ENCODE data around the gene GALC. TPM values are rescaled to one million over a fixed set of nuclear protein-coding genes. Genes with fewer than 3 reads are reported as not detected.

The GALC gene
- total and polyA plus RNA-seq, 2 donors from 2014 or later = 13.6 to 29.4 TPM

- DNase-seq = peak in 1 of 5 donors; percentile 65
- intact Hi-C loops (cut with DNase I) = no loop called here
- Histone ChIP-seq H3K9me3 (ENCODE audit: control insufficient read depth in 2 of 3, insufficient read depth in 1 of 3, low read length in 3 of 3) (no peaks in the 10 kb centered on the region), H3K27ac (ENCODE audit: low read depth in 2 of 2, low read length in 2 of 2) (no peak overlapping the region), H3K4me3 (ENCODE audit: low read length in 3 of 3) (no peak overlapping the region), H3K9ac (ENCODE audit: low read length in 3 of 3) (no peak overlapping the region), H3K4me1 (ENCODE audit: control insufficient read depth in 2 of 3, insufficient read depth in 2 of 3, low read depth in 1 of 3, low read length in 3 of 3) (no peaks in the 10 kb centered on the region), H3K27me3 (ENCODE audit: control insufficient read depth, insufficient read depth, low read length) (no peaks in the 10 kb centered on the region), H3K36me3 (ENCODE audit: control insufficient read depth in 2 of 3, insufficient read depth in 3 of 3, low read length in 3 of 3) (no peaks in the 10 kb centered on the region)
- TF ChIP-seq CTCF (IDR thresholded peaks at IDR 0.05; ENCODE audit: borderline replicate concordance, extremely low read depth, insufficient read depth) = no peak
- FAIRE-seq = no peak
These were observed 76.7 kb downstream of the GALC start for GRCh38 chr14:87916103-87916885.

GRCh38 chr14:87908550-87908949 is 84.4 kb downstream of the GALC start:
- no peaks in the 10 kb centered on the region for H3K27me3 ChIP-seq (ENCODE audit: control insufficient read depth, insufficient read depth, low read length)
- H3K4me3 ChIP-seq (ENCODE audit: low read length in 3 of 3) = no peak overlapping the region
- intact Hi-C loops (cut with DNase I) = no loop called here
- DNase-seq (no peak), FAIRE-seq (no peak)
- peaks cover 0 to 7% (median 5%) of the 10 kb centered on the region in 3 donors for H3K9me3 ChIP-seq (ENCODE audit: control insufficient read depth in 2 of 3, insufficient read depth in 1 of 3, low read length in 3 of 3)
- H3K36me3 ChIP-seq (ENCODE audit: control insufficient read depth in 2 of 3, insufficient read depth in 3 of 3, low read length in 3 of 3) = no peaks in the 10 kb centered on the region
- H3K27ac ChIP-seq (ENCODE audit: low read depth in 2 of 2, low read length in 2 of 2) = no peak overlapping the region
- no peak for TF ChIP-seq CTCF (IDR thresholded peaks at IDR 0.05; ENCODE audit: borderline replicate concordance, extremely low read depth, insufficient read depth)
- no peak overlapping the region for H3K9ac ChIP-seq (ENCODE audit: low read length in 3 of 3)
- no peaks in the 10 kb centered on the region for H3K4me1 ChIP-seq (ENCODE audit: control insufficient read depth in 2 of 3, insufficient read depth in 2 of 3, low read depth in 1 of 3, low read length in 3 of 3)

- Histone ChIP-seq H3K4me3 (ENCODE audit: low read length in 3 of 3) (no peak overlapping the region), H3K27ac (ENCODE audit: low read depth in 2 of 2, low read length in 2 of 2) (no peak overlapping the region), H3K4me1 (ENCODE audit: control insufficient read depth in 2 of 3, insufficient read depth in 2 of 3, low read depth in 1 of 3, low read length in 3 of 3) (no peaks in the 10 kb centered on the region), H3K27me3 (ENCODE audit: control insufficient read depth, insufficient read depth, low read length) (no peaks in the 10 kb centered on the region), H3K36me3 (ENCODE audit: control insufficient read depth in 2 of 3, insufficient read depth in 3 of 3, low read length in 3 of 3) (no peaks in the 10 kb centered on the region), H3K9ac (ENCODE audit: low read length in 3 of 3) (no peak overlapping the region), H3K9me3 (ENCODE audit: control insufficient read depth in 2 of 3, insufficient read depth in 1 of 3, low read length in 3 of 3) (no peaks in the 10 kb centered on the region)
- DNase-seq (no peak), FAIRE-seq (no peak)
- TF ChIP-seq CTCF (IDR thresholded peaks at IDR 0.05; ENCODE audit: borderline replicate concordance, extremely low read depth, insufficient read depth) = no peak
- intact Hi-C loops (cut with DNase I) = no loop called here
These were observed 91.3 kb downstream of the GALC start for GRCh38 chr14:87901652-87902051.

Measured in kidney (tissue), 14 donors.